Calu3 (cell line): ENCODE measurements around the gene TRIM9. TPM values are rescaled to one million over a fixed set of nuclear protein-coding genes. Genes with fewer than 3 reads are reported as not detected.
"Not testable (repeated sequence)": the region's sequence is repeated elsewhere in the genome, so short reads cannot be mapped to it uniquely, and the experiment has no call there.

Experiments used
- BruUV-seq: library from RNA; stranded (reverse); fragments of 400-500 nt; replicated peaks from 2 replicates; lab custom pipeline; 2021; lab: Mats Ljungman, UMichigan
- CTCF ChIA-PET: fragments of 300-600 bp; sonication (Branson Sonifier 250); formaldehyde crosslinking; loops from one replicate; lab custom pipeline; 2022; ENCODE audit warnings: antibody characterized with exemption; lab: Charles Lee
- DNase-seq: peaks from one replicate; pipeline ENCODE4 v3.0.0; 2022
- H3K27ac Mint-ChIP-seq: one replicate; pipeline ENCODE4 v1.8.0; 2022; ENCODE audit warnings: mixed read lengths; ENCODE audit not compliant: unreplicated experiment
- H3K27me3 Mint-ChIP-seq: one replicate; pipeline ENCODE4 v1.8.0; 2022; ENCODE audit warnings: mixed read lengths; ENCODE audit not compliant: unreplicated experiment
- H3K36me3 Mint-ChIP-seq: one replicate; pipeline ENCODE4 v1.8.0; 2022; ENCODE audit warnings: mild to moderate bottlenecking, moderate library complexity, mixed read lengths; ENCODE audit not compliant: insufficient read depth, unreplicated experiment
- H3K4me1 Mint-ChIP-seq: one replicate; pipeline ENCODE4 v1.8.0; 2022; ENCODE audit warnings: mild to moderate bottlenecking, low read depth, mixed read lengths; ENCODE audit not compliant: unreplicated experiment
- H3K4me3 Mint-ChIP-seq: one replicate; pipeline ENCODE4 v1.8.0; 2022; ENCODE audit warnings: mild to moderate bottlenecking, low read depth, moderate library complexity, mixed read lengths; ENCODE audit not compliant: unreplicated experiment
- H3K9me3 Mint-ChIP-seq: one replicate; pipeline ENCODE4 v1.8.0; 2022; ENCODE audit warnings: low read depth, mixed read lengths; ENCODE audit not compliant: unreplicated experiment
- intact Hi-C: fragments of 100-400 bp; cut with micrococcal nuclease; formaldehyde crosslinking; loops from one replicate; pipeline ENCODE4 v1.10.0; 2022; ENCODE audit not compliant: unreplicated experiment
- total RNA-seq: library from RNA; stranded (reverse); gene quantifications from 2 replicates; pipeline ENCODE4 v1.2.3, GENCODE V29; 2022
- TF ChIP-seq, protein P1 (sequence below): fragments of 200-600 bp; IDR thresholded peaks from one replicate; pipeline ENCODE4 v1.8.0; 2022; ENCODE audit warnings: antibody characterized with exemption; ENCODE audit not compliant: unreplicated experiment

TRIM9 gene
- total RNA-seq, 1 experiment from 2014 or later = 1.6 TPM

DNA sequence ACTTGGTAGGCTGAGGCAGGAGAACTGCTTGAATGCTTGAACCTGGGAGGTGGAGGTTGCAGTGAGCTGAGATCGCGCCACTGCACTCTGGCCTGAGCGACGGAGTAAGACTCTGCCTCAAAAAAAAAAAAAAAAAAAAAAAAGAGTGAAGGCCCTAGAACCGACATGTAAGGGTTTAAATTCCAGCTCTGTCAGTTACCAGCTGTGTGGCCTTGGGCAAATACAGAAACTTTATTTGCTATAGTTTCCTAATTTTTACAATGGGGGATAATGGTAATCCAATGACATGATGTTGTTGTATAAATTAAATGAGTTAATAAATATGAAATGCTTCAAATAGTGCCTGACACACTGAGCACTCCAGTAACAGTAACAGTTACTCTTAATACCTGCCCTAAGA is 131.0 kb downstream of the TRIM9 start:
- TF ChIP-seq, protein P1, sequence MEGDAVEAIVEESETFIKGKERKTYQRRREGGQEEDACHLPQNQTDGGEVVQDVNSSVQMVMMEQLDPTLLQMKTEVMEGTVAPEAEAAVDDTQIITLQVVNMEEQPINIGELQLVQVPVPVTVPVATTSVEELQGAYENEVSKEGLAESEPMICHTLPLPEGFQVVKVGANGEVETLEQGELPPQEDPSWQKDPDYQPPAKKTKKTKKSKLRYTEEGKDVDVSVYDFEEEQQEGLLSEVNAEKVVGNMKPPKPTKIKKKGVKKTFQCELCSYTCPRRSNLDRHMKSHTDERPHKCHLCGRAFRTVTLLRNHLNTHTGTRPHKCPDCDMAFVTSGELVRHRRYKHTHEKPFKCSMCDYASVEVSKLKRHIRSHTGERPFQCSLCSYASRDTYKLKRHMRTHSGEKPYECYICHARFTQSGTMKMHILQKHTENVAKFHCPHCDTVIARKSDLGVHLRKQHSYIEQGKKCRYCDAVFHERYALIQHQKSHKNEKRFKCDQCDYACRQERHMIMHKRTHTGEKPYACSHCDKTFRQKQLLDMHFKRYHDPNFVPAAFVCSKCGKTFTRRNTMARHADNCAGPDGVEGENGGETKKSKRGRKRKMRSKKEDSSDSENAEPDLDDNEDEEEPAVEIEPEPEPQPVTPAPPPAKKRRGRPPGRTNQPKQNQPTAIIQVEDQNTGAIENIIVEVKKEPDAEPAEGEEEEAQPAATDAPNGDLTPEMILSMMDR = no peak
- no peak overlapping the region for H3K27ac Mint-ChIP-seq

DNA sequence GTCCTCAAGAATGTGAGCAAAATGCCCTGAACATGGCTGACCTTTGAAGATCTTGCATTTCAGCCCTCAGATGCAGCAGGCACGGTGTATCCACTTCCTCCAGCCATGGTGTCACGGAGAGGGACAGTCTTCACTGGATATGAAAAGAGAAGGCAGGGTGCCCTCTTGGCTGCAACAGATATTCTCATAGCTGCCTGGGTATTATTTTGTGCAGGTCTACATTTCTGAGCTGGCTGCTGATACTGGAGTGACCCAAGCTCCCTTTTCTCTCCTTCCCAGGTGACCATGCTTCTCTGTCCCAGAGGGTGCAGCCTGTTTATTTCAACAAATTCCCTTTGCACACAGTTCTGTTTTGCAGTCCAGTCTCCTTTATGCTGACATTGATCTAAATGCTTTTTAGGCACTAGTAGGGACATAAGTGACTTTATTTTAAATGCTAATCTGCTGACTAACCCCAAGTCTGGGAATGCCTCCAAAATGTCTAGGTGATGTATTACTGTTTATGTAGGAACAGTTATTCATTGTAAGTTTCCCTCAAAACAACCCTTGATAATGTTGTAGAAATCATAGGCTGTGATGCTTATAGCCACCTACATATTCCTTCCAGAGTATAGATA is 133.2 kb downstream of the TRIM9 start:
- Mint-ChIP-seq H3K9me3 (no peaks in the 10 kb centered on the region), H3K4me3 (peak overlapping the region; percentile 26), H3K27ac (peak overlapping the region; percentile 70), H3K27me3 (no peaks in the 10 kb centered on the region), H3K36me3 (no peaks in the 10 kb centered on the region), H3K4me1 (peaks cover 43% of the 10 kb centered on the region)
- no TSS peak for BruUV-seq
- CTCF ChIA-PET = interaction anchor here (0.9 kb wide), 1 partner anchor 25 kb away, joined by 3 read pairs; no protein-coding TSS in a partner anchor
- TF ChIP-seq, protein P1 = no peak
- intact Hi-C loops = loop anchor here (2.0 to 5.0 kb wide), 2 partner anchors 133 to 691 kb away; partner anchors contain the start of genes FRMD6 and TRIM9
- peak; percentile 43 for DNase-seq

More for the DNA sequence above, 131.0 kb downstream of the TRIM9 start:
- no peak for DNase-seq
- H3K4me3 Mint-ChIP-seq = no peak overlapping the region
- no peaks in the 10 kb centered on the region for H3K9me3 Mint-ChIP-seq
- no TSS peak for BruUV-seq
- H3K27me3 Mint-ChIP-seq = no peaks in the 10 kb centered on the region
- no peaks in the 10 kb centered on the region for H3K36me3 Mint-ChIP-seq
- CTCF ChIA-PET = interaction anchor here (1.4 to 1.6 kb wide), 2 partner anchors 9 to 131 kb away, joined by 6 to 8 read pairs; partner anchors contain the start of gene TRIM9
- intact Hi-C loops = loop anchor here (5.0 kb wide), 1 partner anchor 688 kb away; the partner anchor contains the start of gene FRMD6
- H3K4me1 Mint-ChIP-seq = peaks cover 43% of the 10 kb centered on the region

DNA sequence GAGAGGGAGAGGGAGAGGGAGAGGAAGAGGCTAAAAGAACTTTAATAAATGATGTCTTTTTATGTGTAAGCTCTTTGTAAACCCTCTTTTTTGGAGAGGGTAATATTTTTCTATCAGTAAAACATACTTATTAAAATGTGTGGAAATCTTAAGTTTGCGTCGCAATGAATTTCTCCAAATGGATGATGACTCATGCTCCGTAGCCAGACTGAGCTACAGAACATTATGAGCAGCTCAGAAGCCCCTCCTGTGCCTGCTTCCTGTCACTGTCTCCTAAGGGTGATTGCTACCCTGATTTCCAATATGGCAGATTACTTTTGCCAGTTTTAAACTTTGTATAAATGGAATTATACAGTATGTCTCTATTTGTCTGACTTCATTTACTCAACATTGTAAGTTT is 137.6 kb downstream of the TRIM9 start:
- H3K36me3 Mint-ChIP-seq = peaks cover 8% of the 10 kb centered on the region
- no peaks in the 10 kb centered on the region for H3K27me3 Mint-ChIP-seq
- H3K4me1 Mint-ChIP-seq = peaks cover 34% of the 10 kb centered on the region
- H3K4me3 Mint-ChIP-seq = no peak overlapping the region
- intact Hi-C loops = loop anchor here (5.0 to 10.0 kb wide), 2 partner anchors 580 to 828 kb away; no protein-coding TSS in a partner anchor
- TF ChIP-seq, protein P1 = no peak
- CTCF ChIA-PET = no interaction called here
- BruUV-seq = no TSS peak
- no peaks in the 10 kb centered on the region for H3K9me3 Mint-ChIP-seq
- no peak for DNase-seq
- no peak overlapping the region for H3K27ac Mint-ChIP-seq

DNA sequence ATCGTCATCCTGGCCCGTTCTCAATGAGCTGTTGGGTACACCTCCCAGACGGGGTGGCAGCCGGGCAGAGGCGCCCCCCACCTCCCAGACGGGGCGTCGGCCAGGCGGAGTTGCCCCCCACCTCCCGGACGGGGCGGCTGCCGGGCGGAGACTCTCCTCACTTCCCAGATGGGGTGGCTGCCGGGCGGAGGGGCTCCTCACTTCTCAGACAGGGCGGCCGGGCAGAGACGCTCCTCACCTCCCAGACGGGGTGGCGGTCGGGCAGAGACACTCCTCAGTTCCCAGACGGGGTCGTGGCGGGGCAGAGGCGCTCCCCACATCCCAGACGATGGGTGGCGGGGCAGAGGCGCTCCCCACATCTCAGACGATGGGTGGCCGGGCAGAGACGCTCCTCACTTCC is 138.5 kb downstream of the TRIM9 start:
- not testable (repeated sequence) for H3K27me3 Mint-ChIP-seq, H3K9me3 Mint-ChIP-seq, BruUV-seq, DNase-seq, H3K27ac Mint-ChIP-seq, H3K4me3 Mint-ChIP-seq, H3K36me3 Mint-ChIP-seq
- CTCF ChIA-PET = interaction anchor here (0.7 kb wide), 1 partner anchor 8 kb away, joined by 3 read pairs; no protein-coding TSS in a partner anchor
- H3K4me1 Mint-ChIP-seq = peaks cover 26% of the 10 kb centered on the region
- intact Hi-C loops = loop anchor here (5.0 to 10.0 kb wide), 2 partner anchors 581 to 828 kb away; no protein-coding TSS in a partner anchor
